ENCODE results near the gene USH2A.
A peak's percentile ranks its signal among the peaks of the same experiment; 100 is the strongest.

USH2A gene

GRCh38 chr1:216270086-216270773 lies 153.0 kb downstream of the USH2A start:
- DNase-seq: no peak

GRCh38 chr1:216261631-216262030 lies 161.6 kb downstream of the USH2A start:
- no peak for DNase-seq

GRCh38 chr1:216258856-216259255 lies 164.4 kb downstream of the USH2A start:
- DNase-seq: no peak

GRCh38 chr1:216258386-216258785 lies 164.9 kb downstream of the USH2A start:
- DNase-seq: no peak

- DNase-seq: no peak
Observed at GRCh38 chr1:216250861-216251260, 172.4 kb downstream of the USH2A start.

- DNase-seq: no peak
Observed at GRCh38 chr1:216248628-216249027, 174.6 kb downstream of the USH2A start.

GRCh38 chr1:216247937-216248336 lies 175.3 kb downstream of the USH2A start:
- DNase-seq: no peak

GRCh38 chr1:216246577-216247203 lies 176.6 kb downstream of the USH2A start:
- no peak for DNase-seq

GRCh38 chr1:216238844-216239243 lies 184.4 kb downstream of the USH2A start:
- DNase-seq: no peak

GRCh38 chr1:216237927-216238542 lies 185.2 kb downstream of the USH2A start:
- DNase-seq: no peak

GRCh38 chr1:216224233-216224632 lies 199.0 kb downstream of the USH2A start:
- peak; percentile 57 for DNase-seq

GRCh38 chr1:216223486-216223885 lies 199.8 kb downstream of the USH2A start:
- no peak for DNase-seq

- DNase-seq: no peak
Observed at GRCh38 chr1:216222288-216222687, 201.0 kb downstream of the USH2A start.

- peak; percentile 93 for DNase-seq
Observed at GRCh38 chr1:216221260-216221700, 202.0 kb downstream of the USH2A start.

- no peak for DNase-seq
Observed at GRCh38 chr1:216216305-216216704, 206.9 kb downstream of the USH2A start.

- DNase-seq: no peak
Observed at GRCh38 chr1:216215169-216215568, 208.1 kb downstream of the USH2A start.

- DNase-seq: no peak
Observed at GRCh38 chr1:216212826-216213225, 210.4 kb downstream of the USH2A start.

- DNase-seq: no peak
Observed at GRCh38 chr1:216210081-216210480, 213.2 kb downstream of the USH2A start.

GRCh38 chr1:216209125-216209524 lies 214.1 kb downstream of the USH2A start:
- DNase-seq: no peak

- no peak for DNase-seq
Observed at GRCh38 chr1:216207154-216207553, 216.1 kb downstream of the USH2A start.

GRCh38 chr1:216205176-216205575 lies 218.1 kb downstream of the USH2A start:
- DNase-seq: no peak

- DNase-seq: no peak
Observed at GRCh38 chr1:216201946-216202345, 221.3 kb downstream of the USH2A start.

- DNase-seq: no peak
Observed at GRCh38 chr1:216200941-216201340, 222.3 kb downstream of the USH2A start.

- no peak for DNase-seq
Observed at GRCh38 chr1:216194721-216195120, 228.5 kb downstream of the USH2A start.

All from NCI-H1092 treated with DMSO at 0.1 percent for 48 hours (cell line).